ENCODE data around the gene LRRFIP1. TPM values are rescaled to one million over a fixed set of nuclear protein-coding genes. Genes with fewer than 3 reads are reported as not detected.

Gene LRRFIP1
- total and polyA plus RNA-seq, 2 donors (not counting 1 experiment from before 2014, with no cell fraction given) = 42.0 to 139 TPM

DNA sequence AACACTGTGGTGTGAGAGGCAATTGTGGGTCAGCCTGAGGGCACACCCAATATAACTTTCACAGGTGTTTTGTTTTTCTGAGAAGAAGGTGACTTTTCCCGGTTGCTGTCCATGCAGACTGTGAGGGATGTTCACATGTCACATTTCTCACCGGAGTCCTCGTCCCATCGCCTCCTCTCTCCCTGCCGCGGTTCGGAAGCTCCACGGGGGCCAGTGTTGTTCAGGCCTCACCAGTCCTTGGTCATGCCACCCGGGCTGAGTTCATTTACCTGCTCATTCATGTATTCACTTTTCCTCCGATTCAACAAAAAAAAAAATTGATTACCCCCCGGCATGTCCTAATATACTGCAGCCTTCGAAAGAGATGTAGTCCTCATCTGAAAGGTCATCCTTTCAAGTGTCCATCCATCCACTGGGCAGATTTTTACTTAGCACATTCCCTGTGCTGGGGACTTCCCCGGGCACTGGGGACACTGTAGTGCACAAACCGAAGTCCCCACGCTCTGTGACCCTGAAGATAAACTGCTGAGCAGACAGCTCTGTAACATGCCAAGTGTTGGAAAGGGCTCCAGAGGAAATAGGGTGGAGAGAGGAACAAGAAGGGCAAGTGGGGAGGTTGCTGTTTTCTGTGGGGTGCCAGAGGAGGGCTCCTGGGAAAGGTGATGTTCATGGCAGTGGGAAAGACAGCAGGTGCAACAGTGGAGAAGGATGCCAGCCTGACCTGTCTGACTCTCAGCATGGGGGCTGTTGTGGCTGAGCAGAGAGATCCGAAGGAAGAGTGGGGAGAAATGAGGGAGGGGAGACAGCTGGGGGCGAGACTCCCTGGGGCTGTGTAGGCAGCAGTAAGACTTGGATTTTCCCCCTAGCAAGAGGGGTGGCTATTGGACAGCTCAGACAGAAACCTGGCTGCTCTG lies 22.4 kb downstream of the LRRFIP1 start:
- Histone ChIP-seq H2AFZ (ENCODE audit: insufficient read depth, low read depth, low read length, poor library complexity, severe bottlenecking) (no peak overlapping the region), H3K9me3 (ENCODE audit: control extremely low read depth in 1 of 3, control insufficient read depth in 2 of 3, insufficient read depth in 1 of 3, low read length in 2 of 3) (peaks cover 0 to 22% (median 15%) of the 10 kb centered on the region in 3 donors), H3K79me2 (ENCODE audit: control insufficient read depth, insufficient read depth, low read length) (no peaks in the 10 kb centered on the region), H3K4me1 (ENCODE audit: control insufficient read depth in 2 of 2, insufficient read depth in 2 of 2, low read length in 2 of 2) (peaks cover 7 to 16% of the 10 kb centered on the region in 2 donors), H3K27ac (ENCODE audit: low read length in 2 of 2) (no peak overlapping the region), H3K36me3 (replicated peaks in 1 of 2; ENCODE audit: control extremely low read depth in 1 of 2, control insufficient read depth in 1 of 2, extremely low read depth in 1 of 2, insufficient read depth in 2 of 2, low read length in 1 of 2) (no peaks in the 10 kb centered on the region), H4K20me1 (ENCODE audit: control insufficient read depth, insufficient read depth, low read length, poor library complexity, severe bottlenecking) (no peaks in the 10 kb centered on the region), H3K4me2 (replicated peaks; ENCODE audit: low read depth, low read length, poor library complexity, severe bottlenecking) (no peak overlapping the region), H3K9ac (ENCODE audit: low read length) (no peak overlapping the region), H3K4me3 (ENCODE audit: control extremely low read depth in 1 of 5, extremely low read depth in 1 of 5, insufficient read depth in 1 of 5, low read depth in 2 of 5, low read length in 4 of 5) (no peak overlapping the region), H3K27me3 (replicated peaks in 1 of 4; ENCODE audit: control extremely low read depth in 1 of 4, control insufficient read depth in 3 of 4, insufficient read depth in 4 of 4, low read length in 3 of 4) (peaks cover 0 to 4% (median 1%) of the 10 kb centered on the region in 4 experiments)
- CTCF ChIA-PET = no interaction called here
- H3K27ac Mint-ChIP-seq = no peak overlapping the region
- no peak overlapping the region for H3K4me3 Mint-ChIP-seq
- peaks cover 7% of the 10 kb centered on the region for H3K9me3 Mint-ChIP-seq (ENCODE audit: insufficient read depth)
- H3K4me1 Mint-ChIP-seq = peaks cover 26% of the 10 kb centered on the region
- POLR2A ChIA-PET = no interaction called here
- DNase-seq = no peak
- 95% methylated on average over 17 of the region's 17 CpGs for WGBS (ENCODE audit: insufficient coverage)
- peaks cover 24% of the 10 kb centered on the region for H3K27me3 Mint-ChIP-seq
- intact Hi-C loops (cut with micrococcal nuclease) = no loop called here
- TF ChIP-seq, protein P1, sequence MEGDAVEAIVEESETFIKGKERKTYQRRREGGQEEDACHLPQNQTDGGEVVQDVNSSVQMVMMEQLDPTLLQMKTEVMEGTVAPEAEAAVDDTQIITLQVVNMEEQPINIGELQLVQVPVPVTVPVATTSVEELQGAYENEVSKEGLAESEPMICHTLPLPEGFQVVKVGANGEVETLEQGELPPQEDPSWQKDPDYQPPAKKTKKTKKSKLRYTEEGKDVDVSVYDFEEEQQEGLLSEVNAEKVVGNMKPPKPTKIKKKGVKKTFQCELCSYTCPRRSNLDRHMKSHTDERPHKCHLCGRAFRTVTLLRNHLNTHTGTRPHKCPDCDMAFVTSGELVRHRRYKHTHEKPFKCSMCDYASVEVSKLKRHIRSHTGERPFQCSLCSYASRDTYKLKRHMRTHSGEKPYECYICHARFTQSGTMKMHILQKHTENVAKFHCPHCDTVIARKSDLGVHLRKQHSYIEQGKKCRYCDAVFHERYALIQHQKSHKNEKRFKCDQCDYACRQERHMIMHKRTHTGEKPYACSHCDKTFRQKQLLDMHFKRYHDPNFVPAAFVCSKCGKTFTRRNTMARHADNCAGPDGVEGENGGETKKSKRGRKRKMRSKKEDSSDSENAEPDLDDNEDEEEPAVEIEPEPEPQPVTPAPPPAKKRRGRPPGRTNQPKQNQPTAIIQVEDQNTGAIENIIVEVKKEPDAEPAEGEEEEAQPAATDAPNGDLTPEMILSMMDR (IDR thresholded peaks at IDR 0.05) = no peak
- TF ChIP-seq EZH2 (IDR thresholded peaks at IDR 0.05; ENCODE audit: borderline replicate concordance, insufficient read depth, low read depth, low read length, poor library complexity, severe bottlenecking) = no peak
- ATAC-seq (ENCODE audit: low read depth) = no peak

DNA sequence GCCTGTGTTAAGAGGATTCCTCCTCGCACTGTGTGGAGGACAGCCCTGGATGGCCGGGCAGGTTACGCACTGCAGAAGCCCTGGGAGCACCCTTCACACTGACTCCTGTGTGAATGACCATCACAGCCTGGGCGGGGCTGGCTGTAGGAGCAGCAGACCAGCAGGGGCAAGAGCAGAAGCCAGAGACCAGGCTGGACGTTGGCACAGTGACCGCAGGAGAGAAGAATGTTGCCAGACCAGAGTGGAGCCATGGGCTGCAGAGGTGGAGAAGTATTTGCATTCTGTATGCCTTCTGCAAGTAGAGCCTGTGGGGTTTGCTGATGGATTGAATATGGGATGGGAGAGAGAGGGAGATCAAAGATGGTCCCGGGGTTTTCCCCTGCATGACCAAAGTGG lies 23.1 kb downstream of the LRRFIP1 start:
- no peak for ATAC-seq (ENCODE audit: low read depth)
- peaks cover 7% of the 10 kb centered on the region for H3K9me3 Mint-ChIP-seq (ENCODE audit: insufficient read depth)
- H3K9ac ChIP-seq (ENCODE audit: low read length) = no peak overlapping the region
- intact Hi-C loops (cut with micrococcal nuclease) = no loop called here
- ChIA-PET CTCF (no interaction called here), POLR2A (no interaction called here)
- H3K27ac Mint-ChIP-seq = no peak overlapping the region
- peaks cover 22% of the 10 kb centered on the region for H3K27me3 Mint-ChIP-seq
- peaks cover 0 to 4% (median 1%) of the 10 kb centered on the region in 4 experiments for H3K27me3 ChIP-seq (replicated peaks in 1 of 4; ENCODE audit: control extremely low read depth in 1 of 4, control insufficient read depth in 3 of 4, insufficient read depth in 4 of 4, low read length in 3 of 4)
- no peak overlapping the region for H3K27ac ChIP-seq (ENCODE audit: low read length in 2 of 2)
- no peak overlapping the region for H3K4me3 ChIP-seq (ENCODE audit: control extremely low read depth in 1 of 5, extremely low read depth in 1 of 5, insufficient read depth in 1 of 5, low read depth in 2 of 5, low read length in 4 of 5)
- H3K79me2 ChIP-seq (ENCODE audit: control insufficient read depth, insufficient read depth, low read length) = no peaks in the 10 kb centered on the region
- H4K20me1 ChIP-seq (ENCODE audit: control insufficient read depth, insufficient read depth, low read length, poor library complexity, severe bottlenecking) = no peaks in the 10 kb centered on the region
- TF ChIP-seq, protein P1 (IDR thresholded peaks at IDR 0.05) = no peak
- no peak for TF ChIP-seq EZH2 (IDR thresholded peaks at IDR 0.05; ENCODE audit: borderline replicate concordance, insufficient read depth, low read depth, low read length, poor library complexity, severe bottlenecking)
- no peak for DNase-seq
- peaks cover 0 to 22% (median 15%) of the 10 kb centered on the region in 3 donors for H3K9me3 ChIP-seq (ENCODE audit: control extremely low read depth in 1 of 3, control insufficient read depth in 2 of 3, insufficient read depth in 1 of 3, low read length in 2 of 3)
- H3K4me1 Mint-ChIP-seq = peaks cover 30% of the 10 kb centered on the region
- peaks cover 7 to 16% of the 10 kb centered on the region in 2 donors for H3K4me1 ChIP-seq (ENCODE audit: control insufficient read depth in 2 of 2, insufficient read depth in 2 of 2, low read length in 2 of 2)
- H3K36me3 ChIP-seq (replicated peaks in 1 of 2; ENCODE audit: control extremely low read depth in 1 of 2, control insufficient read depth in 1 of 2, extremely low read depth in 1 of 2, insufficient read depth in 2 of 2, low read length in 1 of 2) = no peaks in the 10 kb centered on the region
- H3K4me3 Mint-ChIP-seq = no peak overlapping the region
- WGBS (ENCODE audit: insufficient coverage) = 93% methylated on average over 7 of the region's 7 CpGs
- H3K4me2 ChIP-seq (replicated peaks; ENCODE audit: low read depth, low read length, poor library complexity, severe bottlenecking) = no peak overlapping the region
- no peak overlapping the region for H2AFZ ChIP-seq (ENCODE audit: insufficient read depth, low read depth, low read length, poor library complexity, severe bottlenecking)
